Sigmoid colon (tissue), 4 donors: ENCODE measurements around the gene TMEM135.

ENCODE experiments used
- EP300 ChIP-seq, 4 donors: sonication (generic); formaldehyde crosslinking; IDR thresholded peaks; one replicate each; pipeline ENCODE4 v1.6.1; 2017; ENCODE audit warnings: antibody characterized with exemption in 4 of 4
- POLR2A ChIP-seq, 2 donors: fragments of 450-650 bp; IDR thresholded peaks; one replicate each; pipeline ENCODE4 v1.6.1; 2016; ENCODE audit warnings: antibody characterized with exemption in 2 of 2, mild to moderate bottlenecking in 2 of 2, moderate library complexity in 2 of 2
- TF ChIP-seq, protein P1 (sequence below), 4 experiments: fragments of 450-650 bp in 3 of 4; fragments of 200-600 bp in 1 of 4; IDR thresholded peaks; one replicate each; pipeline ENCODE4 v1.5.1; 2016 to 2019; ENCODE audit warnings: antibody characterized with exemption in 4 of 4, mild to moderate bottlenecking in 3 of 4, moderate library complexity in 2 of 4

- TF ChIP-seq, protein P1, sequence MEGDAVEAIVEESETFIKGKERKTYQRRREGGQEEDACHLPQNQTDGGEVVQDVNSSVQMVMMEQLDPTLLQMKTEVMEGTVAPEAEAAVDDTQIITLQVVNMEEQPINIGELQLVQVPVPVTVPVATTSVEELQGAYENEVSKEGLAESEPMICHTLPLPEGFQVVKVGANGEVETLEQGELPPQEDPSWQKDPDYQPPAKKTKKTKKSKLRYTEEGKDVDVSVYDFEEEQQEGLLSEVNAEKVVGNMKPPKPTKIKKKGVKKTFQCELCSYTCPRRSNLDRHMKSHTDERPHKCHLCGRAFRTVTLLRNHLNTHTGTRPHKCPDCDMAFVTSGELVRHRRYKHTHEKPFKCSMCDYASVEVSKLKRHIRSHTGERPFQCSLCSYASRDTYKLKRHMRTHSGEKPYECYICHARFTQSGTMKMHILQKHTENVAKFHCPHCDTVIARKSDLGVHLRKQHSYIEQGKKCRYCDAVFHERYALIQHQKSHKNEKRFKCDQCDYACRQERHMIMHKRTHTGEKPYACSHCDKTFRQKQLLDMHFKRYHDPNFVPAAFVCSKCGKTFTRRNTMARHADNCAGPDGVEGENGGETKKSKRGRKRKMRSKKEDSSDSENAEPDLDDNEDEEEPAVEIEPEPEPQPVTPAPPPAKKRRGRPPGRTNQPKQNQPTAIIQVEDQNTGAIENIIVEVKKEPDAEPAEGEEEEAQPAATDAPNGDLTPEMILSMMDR (IDR thresholded peaks at IDR 0.05) = no peak
- no peak for TF ChIP-seq POLR2A (IDR thresholded peaks at IDR 0.05)
- no peak for TF ChIP-seq EP300 (IDR thresholded peaks at IDR 0.05)
These were observed 293.5 kb downstream of the TMEM135 start for GRCh38 chr11:87331273-87331672.
